K562 (cell line): ENCODE measurements around the gene SPDYE4.

Experiments
- BACH1 ChIP-seq: fragments of 200-800 bp; sonication (Bioruptor generic); IDR thresholded peaks from 2 replicates; pipeline ENCODE4 v1.6.1; 2016; ENCODE audit warnings: missing genetic modification characterization, missing compliant biosample characterization
- BRCA1 ChIP-seq, 2 experiments: fragments of 450-650 bp in 1 of 2; sonication (generic) in 1 of 2; formaldehyde crosslinking in 1 of 2; IDR thresholded peaks; 2 replicates each; pipeline versions ENCODE4 v1.5.0 to v1.6.1; 2017 to 2020; ENCODE audit warnings: mild to moderate bottlenecking in 1 of 2, missing genetic modification reagents in 1 of 2
- CTCFL ChIP-seq: IDR thresholded peaks from 2 replicates; pipeline ENCODE4 v1.6.1; 2011; ENCODE audit warnings: borderline replicate concordance, low read depth, mild to moderate bottlenecking, moderate library complexity, low read length; ENCODE audit not compliant: insufficient read depth, poor library complexity, severe bottlenecking
- EP300 ChIP-seq: IDR thresholded peaks from 2 replicates; pipeline ENCODE4 v1.6.1; 2012; ENCODE audit warnings: low read length, improper control_type of control experiment
- IRF1 ChIP-seq: sonication (generic); formaldehyde crosslinking; IDR thresholded peaks from 2 replicates; pipeline ENCODE4 v1.8.0; 2022; ENCODE audit warnings: missing genetic modification reagents, mild to moderate bottlenecking, borderline replicate concordance
- SETDB1 ChIP-seq: IDR thresholded peaks from one replicate; pipeline ENCODE4 v1.6.1; 2012; ENCODE audit warnings: low read length, control low read depth, inconsistent platforms
- SIN3A ChIP-seq, 2 experiments: fragments of 150-350 bp in 1 of 2; IDR thresholded peaks; 2 replicates each; pipeline ENCODE4 v1.6.1; 2011 to 2016; ENCODE audit warnings: borderline replicate concordance in 2 of 2, low read depth in 2 of 2, low read length in 2 of 2, mild to moderate bottlenecking in 2 of 2, moderate library complexity in 2 of 2; ENCODE audit not compliant: control insufficient read depth in 1 of 2
- TAF7 ChIP-seq: fragments of 450-650 bp; IDR thresholded peaks from 2 replicates; pipeline ENCODE4 v1.6.1; 2016; ENCODE audit warnings: missing genetic modification characterization, missing compliant biosample characterization
- ZEB2 ChIP-seq: fragments of 450-650 bp; IDR thresholded peaks from 2 replicates; pipeline ENCODE4 v1.6.1; 2016
- ZNF121 ChIP-seq: sonication (generic); formaldehyde crosslinking; conservative IDR thresholded peaks from 2 replicates; pipeline ENCODE4 v1.8.0; 2022; ENCODE audit warnings: missing genetic modification reagents
- ZNF311 ChIP-seq: fragments of 250-450 bp; sonication (Bioruptor Pico); IDR thresholded peaks from 2 replicates; pipeline ENCODE4 v1.4.0; 2020; ENCODE audit warnings: mild to moderate bottlenecking, moderate library complexity
- ZNF431 ChIP-seq: sonication (generic); formaldehyde crosslinking; IDR thresholded peaks from 2 replicates; pipeline ENCODE4 v1.8.0; 2022; ENCODE audit warnings: mild to moderate bottlenecking, missing genetic modification reagents
- ZNF79 ChIP-seq: fragments of 250-450 bp; sonication (Bioruptor Pico); IDR thresholded peaks from 2 replicates; pipeline ENCODE4 v1.4.0; 2020; ENCODE audit warnings: low read depth, mild to moderate bottlenecking, moderate library complexity
- TF ChIP-seq, protein P1 (sequence below): sonication (generic); formaldehyde crosslinking; IDR thresholded peaks from 2 replicates; pipeline ENCODE4 v1.8.0; 2023; ENCODE audit warnings: mild to moderate bottlenecking, missing genetic modification reagents

DNA sequence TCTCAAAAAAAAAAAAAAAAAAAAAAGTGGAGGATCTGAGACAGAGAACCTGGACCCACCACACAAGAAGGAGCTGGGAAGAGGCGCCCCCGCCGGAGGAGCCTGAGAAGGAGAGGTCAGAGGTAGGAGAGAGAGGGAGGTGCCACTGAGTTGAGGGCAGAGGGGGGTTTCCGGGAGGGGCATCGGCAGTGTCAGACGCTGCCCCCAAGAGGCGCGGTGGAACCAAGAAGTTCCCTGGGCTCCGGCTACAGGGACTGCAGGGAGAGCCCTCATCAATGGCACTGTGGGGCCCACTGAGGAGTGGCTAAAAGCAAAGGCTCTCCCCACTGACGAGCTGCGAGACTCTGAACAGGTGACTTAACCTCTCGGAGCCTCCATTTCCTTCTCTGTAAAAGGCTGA lies 17.9 kb downstream of the SPDYE4 start:
- TF ChIP-seq EP300 = no peak
- no peak for TF ChIP-seq ZNF311 (CRISPR knock-in tag)
- no peak for TF ChIP-seq ZEB2
- TF ChIP-seq, protein P1, sequence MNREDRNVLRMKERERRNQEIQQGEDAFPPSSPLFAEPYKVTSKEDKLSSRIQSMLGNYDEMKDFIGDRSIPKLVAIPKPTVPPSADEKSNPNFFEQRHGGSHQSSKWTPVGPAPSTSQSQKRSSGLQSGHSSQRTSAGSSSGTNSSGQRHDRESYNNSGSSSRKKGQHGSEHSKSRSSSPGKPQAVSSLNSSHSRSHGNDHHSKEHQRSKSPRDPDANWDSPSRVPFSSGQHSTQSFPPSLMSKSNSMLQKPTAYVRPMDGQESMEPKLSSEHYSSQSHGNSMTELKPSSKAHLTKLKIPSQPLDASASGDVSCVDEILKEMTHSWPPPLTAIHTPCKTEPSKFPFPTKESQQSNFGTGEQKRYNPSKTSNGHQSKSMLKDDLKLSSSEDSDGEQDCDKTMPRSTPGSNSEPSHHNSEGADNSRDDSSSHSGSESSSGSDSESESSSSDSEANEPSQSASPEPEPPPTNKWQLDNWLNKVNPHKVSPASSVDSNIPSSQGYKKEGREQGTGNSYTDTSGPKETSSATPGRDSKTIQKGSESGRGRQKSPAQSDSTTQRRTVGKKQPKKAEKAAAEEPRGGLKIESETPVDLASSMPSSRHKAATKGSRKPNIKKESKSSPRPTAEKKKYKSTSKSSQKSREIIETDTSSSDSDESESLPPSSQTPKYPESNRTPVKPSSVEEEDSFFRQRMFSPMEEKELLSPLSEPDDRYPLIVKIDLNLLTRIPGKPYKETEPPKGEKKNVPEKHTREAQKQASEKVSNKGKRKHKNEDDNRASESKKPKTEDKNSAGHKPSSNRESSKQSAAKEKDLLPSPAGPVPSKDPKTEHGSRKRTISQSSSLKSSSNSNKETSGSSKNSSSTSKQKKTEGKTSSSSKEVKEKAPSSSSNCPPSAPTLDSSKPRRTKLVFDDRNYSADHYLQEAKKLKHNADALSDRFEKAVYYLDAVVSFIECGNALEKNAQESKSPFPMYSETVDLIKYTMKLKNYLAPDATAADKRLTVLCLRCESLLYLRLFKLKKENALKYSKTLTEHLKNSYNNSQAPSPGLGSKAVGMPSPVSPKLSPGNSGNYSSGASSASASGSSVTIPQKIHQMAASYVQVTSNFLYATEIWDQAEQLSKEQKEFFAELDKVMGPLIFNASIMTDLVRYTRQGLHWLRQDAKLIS (CRISPR knock-in tag) = no peak
- no peak for TF ChIP-seq TAF7 (tag)
- no peak for TF ChIP-seq ZNF121 (CRISPR knock-in tag)
- no peak for TF ChIP-seq ZNF431 (CRISPR knock-in tag)
- no peak for TF ChIP-seq ZNF79 (CRISPR knock-in tag)
- TF ChIP-seq BACH1 (tag) = no peak
- no peak for TF ChIP-seq BRCA1 (IDR thresholded peaks at IDR 0.05)
- TF ChIP-seq BRCA1 (CRISPR knock-in tag; IDR thresholded peaks at IDR 0.05) = no peak
- TF ChIP-seq SIN3A (IDR thresholded peaks at IDR 0.05; ENCODE audit: borderline replicate concordance in 2 of 2, control insufficient read depth in 1 of 2, low read depth in 2 of 2, low read length in 2 of 2) = no peak
- TF ChIP-seq IRF1 (CRISPR knock-in tag) = no peak
- no peak for TF ChIP-seq CTCFL
- TF ChIP-seq SETDB1 = no peak
